Measurements from ENCODE around the gene MALAT1. TPM values are rescaled to one million over a fixed set of nuclear protein-coding genes. Genes with fewer than 3 reads are reported as not detected.

Gene MALAT1
- total RNA-seq, 2 experiments from 2014 or later: 3,446 to 5,974 TPM

DNA sequence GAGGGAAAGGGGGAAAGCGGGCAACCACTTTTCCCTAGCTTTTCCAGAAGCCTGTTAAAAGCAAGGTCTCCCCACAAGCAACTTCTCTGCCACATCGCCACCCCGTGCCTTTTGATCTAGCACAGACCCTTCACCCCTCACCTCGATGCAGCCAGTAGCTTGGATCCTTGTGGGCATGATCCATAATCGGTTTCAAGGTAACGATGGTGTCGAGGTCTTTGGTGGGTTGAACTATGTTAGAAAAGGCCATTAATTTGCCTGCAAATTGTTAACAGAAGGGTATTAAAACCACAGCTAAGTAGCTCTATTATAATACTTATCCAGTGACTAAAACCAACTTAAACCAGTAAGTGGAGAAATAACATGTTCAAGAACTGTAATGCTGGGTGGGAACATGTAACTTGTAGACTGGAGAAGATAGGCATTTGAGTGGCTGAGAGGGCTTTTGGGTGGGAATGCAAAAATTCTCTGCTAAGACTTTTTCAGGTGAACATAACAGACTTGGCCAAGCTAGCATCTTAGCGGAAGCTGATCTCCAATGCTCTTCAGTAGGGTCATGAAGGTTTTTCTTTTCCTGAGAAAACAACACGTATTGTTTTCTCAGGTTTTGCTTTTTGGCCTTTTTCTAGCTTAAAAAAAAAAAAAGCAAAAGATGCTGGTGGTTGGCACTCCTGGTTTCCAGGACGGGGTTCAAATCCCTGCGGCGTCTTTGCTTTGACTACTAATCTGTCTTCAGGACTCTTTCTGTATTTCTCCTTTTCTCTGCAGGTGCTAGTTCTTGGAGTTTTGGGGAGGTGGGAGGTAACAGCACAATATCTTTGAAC lies 6.8 kb downstream of the MALAT1 start:
- peaks cover 65% of the 10 kb centered on the region for H3K4me1 ChIP-seq (ENCODE audit: insufficient read depth, low read length, poor library complexity, severe bottlenecking)
- POLR2A ChIA-PET: interaction anchor here (0.6 to 6.7 kb wide), 16 partner anchors 7 to 128 kb away, joined by 3 to 90 read pairs (median 6); partner anchors contain the start of genes MALAT1 and SCYL1

DNA sequence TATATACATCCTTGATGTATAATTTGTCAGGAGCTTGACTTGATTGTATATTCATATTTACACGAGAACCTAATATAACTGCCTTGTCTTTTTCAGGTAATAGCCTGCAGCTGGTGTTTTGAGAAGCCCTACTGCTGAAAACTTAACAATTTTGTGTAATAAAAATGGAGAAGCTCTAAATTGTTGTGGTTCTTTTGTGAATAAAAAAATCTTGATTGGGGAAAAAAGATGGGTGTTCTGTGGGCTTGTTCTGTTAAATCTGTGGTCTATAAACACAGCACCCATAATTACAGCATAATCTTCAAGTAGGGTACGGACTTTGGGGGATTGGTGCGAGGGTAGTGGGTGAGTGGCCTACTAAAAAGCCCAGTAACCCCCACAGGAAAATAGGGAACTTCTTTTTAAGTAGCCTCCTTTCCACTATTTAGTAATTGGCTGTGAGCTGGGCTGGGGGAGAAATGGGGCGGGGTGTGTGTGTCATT lies 7.5 kb downstream of the MALAT1 start:
- Histone ChIP-seq H3K79me2 (ENCODE audit: insufficient read depth, low read depth, low read length) (peaks cover 53% of the 10 kb centered on the region), H3K36me3 (ENCODE audit: insufficient read depth, low read length) (peaks cover 54% of the 10 kb centered on the region), H3K9me3 (ENCODE audit: low read length) (no peaks in the 10 kb centered on the region), H3K4me3 (ENCODE audit: low read depth, low read length, poor library complexity, severe bottlenecking) (peak overlapping the region; percentile 79), H4K20me1 (ENCODE audit: insufficient read depth, low read length) (peaks cover 48% of the 10 kb centered on the region), H3K27ac (ENCODE audit: low read depth, low read length, poor library complexity, severe bottlenecking) (peak overlapping the region; percentile 98), H2AFZ (ENCODE audit: low read length) (no peak overlapping the region), H3K9me2 (ENCODE audit: insufficient read depth, low read length) (no peaks in the 10 kb centered on the region), H3K4me1 (ENCODE audit: insufficient read depth, low read length, poor library complexity, severe bottlenecking) (peaks cover 65% of the 10 kb centered on the region), H3K4me2 (ENCODE audit: low read length) (peak overlapping the region; percentile 98)
- ChIA-PET POLR2A (interaction anchor here (0.6 to 6.7 kb wide), 12 partner anchors 8 to 128 kb away, joined by 3 to 90 read pairs (median 6); partner anchors contain the start of gene MALAT1), CTCF (ENCODE audit: unreplicated experiment) (no interaction called here)
- BruUV-seq (replicated peaks): no TSS peak
- no peak for TF ChIP-seq EZH2phosphoT487 (IDR thresholded peaks at IDR 0.05; ENCODE audit: borderline replicate concordance, low read depth, low read length)
- TF ChIP-seq, protein P1, sequence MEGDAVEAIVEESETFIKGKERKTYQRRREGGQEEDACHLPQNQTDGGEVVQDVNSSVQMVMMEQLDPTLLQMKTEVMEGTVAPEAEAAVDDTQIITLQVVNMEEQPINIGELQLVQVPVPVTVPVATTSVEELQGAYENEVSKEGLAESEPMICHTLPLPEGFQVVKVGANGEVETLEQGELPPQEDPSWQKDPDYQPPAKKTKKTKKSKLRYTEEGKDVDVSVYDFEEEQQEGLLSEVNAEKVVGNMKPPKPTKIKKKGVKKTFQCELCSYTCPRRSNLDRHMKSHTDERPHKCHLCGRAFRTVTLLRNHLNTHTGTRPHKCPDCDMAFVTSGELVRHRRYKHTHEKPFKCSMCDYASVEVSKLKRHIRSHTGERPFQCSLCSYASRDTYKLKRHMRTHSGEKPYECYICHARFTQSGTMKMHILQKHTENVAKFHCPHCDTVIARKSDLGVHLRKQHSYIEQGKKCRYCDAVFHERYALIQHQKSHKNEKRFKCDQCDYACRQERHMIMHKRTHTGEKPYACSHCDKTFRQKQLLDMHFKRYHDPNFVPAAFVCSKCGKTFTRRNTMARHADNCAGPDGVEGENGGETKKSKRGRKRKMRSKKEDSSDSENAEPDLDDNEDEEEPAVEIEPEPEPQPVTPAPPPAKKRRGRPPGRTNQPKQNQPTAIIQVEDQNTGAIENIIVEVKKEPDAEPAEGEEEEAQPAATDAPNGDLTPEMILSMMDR (conservative IDR thresholded peaks at IDR 0.05; ENCODE audit: low read length): no peak
- DNase-seq (ENCODE audit: low spot score): no peak
- intact Hi-C loops (cut with micrococcal nuclease; ENCODE audit: unreplicated experiment): no loop called here

More for the DNA sequence above, 6.8 kb downstream of the MALAT1 start:
- Histone ChIP-seq H3K4me3 (ENCODE audit: low read depth, low read length, poor library complexity, severe bottlenecking) (peak overlapping the region; percentile 79), H3K9me3 (ENCODE audit: low read length) (no peaks in the 10 kb centered on the region), H3K27ac (ENCODE audit: low read depth, low read length, poor library complexity, severe bottlenecking) (peak overlapping the region; percentile 98), H4K20me1 (ENCODE audit: insufficient read depth, low read length) (peaks cover 55% of the 10 kb centered on the region), H2AFZ (ENCODE audit: low read length) (no peak overlapping the region), H3K9me2 (ENCODE audit: insufficient read depth, low read length) (no peaks in the 10 kb centered on the region), H3K36me3 (ENCODE audit: insufficient read depth, low read length) (peaks cover 60% of the 10 kb centered on the region), H3K79me2 (ENCODE audit: insufficient read depth, low read depth, low read length) (peaks cover 59% of the 10 kb centered on the region), H3K4me2 (ENCODE audit: low read length) (peak overlapping the region; percentile 98)
- TF ChIP-seq, protein P1 (conservative IDR thresholded peaks at IDR 0.05; ENCODE audit: low read length): no peak
- TF ChIP-seq EZH2phosphoT487 (IDR thresholded peaks at IDR 0.05; ENCODE audit: borderline replicate concordance, low read depth, low read length): no peak
- intact Hi-C loops (cut with micrococcal nuclease; ENCODE audit: unreplicated experiment): no loop called here
- no TSS peak for BruUV-seq (replicated peaks)
- DNase-seq (ENCODE audit: low spot score): peak; percentile 45
- CTCF ChIA-PET (ENCODE audit: unreplicated experiment): no interaction called here

Measured in OCI-LY7 (cell line).